PC-3 (cell line): Measurements from ENCODE around the gene CERS1.

Experiments
- EZH2 ChIP-seq: fragments of 300-600 bp; sonication (generic); IDR thresholded peaks from one replicate; pipeline ENCODE4 v1.6.1; 2017; ENCODE audit warnings: antibody characterized with exemption, mild to moderate bottlenecking, low read length; ENCODE audit not compliant: unreplicated experiment
- TF ChIP-seq, protein P1 (sequence below): fragments of 300-600 bp; sonication (generic); conservative IDR thresholded peaks from 2 replicates; pipeline ENCODE4 v1.5.1; 2017; ENCODE audit warnings: antibody characterized with exemption, low read depth, mild to moderate bottlenecking, low read length

DNA sequence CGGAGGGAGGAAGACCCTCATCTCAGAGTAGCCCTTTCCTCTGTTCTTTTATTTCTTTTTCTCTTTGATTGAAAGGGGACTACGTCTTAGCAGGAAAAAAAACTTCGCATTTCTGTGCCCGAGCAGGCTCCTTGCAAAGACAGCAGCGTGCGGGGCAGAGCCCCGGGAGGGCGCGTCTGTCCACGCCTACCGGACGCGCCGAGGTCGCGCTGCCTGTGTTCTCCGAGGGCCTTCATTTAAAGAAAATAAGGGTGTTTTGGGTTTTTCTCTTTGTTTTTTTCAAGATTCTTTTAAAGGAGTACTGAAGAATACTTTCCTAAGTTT is 29.2 kb downstream of the CERS1 start:
- no peak for TF ChIP-seq EZH2
- TF ChIP-seq, protein P1, sequence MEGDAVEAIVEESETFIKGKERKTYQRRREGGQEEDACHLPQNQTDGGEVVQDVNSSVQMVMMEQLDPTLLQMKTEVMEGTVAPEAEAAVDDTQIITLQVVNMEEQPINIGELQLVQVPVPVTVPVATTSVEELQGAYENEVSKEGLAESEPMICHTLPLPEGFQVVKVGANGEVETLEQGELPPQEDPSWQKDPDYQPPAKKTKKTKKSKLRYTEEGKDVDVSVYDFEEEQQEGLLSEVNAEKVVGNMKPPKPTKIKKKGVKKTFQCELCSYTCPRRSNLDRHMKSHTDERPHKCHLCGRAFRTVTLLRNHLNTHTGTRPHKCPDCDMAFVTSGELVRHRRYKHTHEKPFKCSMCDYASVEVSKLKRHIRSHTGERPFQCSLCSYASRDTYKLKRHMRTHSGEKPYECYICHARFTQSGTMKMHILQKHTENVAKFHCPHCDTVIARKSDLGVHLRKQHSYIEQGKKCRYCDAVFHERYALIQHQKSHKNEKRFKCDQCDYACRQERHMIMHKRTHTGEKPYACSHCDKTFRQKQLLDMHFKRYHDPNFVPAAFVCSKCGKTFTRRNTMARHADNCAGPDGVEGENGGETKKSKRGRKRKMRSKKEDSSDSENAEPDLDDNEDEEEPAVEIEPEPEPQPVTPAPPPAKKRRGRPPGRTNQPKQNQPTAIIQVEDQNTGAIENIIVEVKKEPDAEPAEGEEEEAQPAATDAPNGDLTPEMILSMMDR, result peak; percentile 47
